ENCODE data around the gene CCDC43.
"Not testable (repeated sequence)": the region's sequence is repeated elsewhere in the genome, so short reads cannot be mapped to it uniquely, and the experiment has no call there.

CCDC43 gene

DNA sequence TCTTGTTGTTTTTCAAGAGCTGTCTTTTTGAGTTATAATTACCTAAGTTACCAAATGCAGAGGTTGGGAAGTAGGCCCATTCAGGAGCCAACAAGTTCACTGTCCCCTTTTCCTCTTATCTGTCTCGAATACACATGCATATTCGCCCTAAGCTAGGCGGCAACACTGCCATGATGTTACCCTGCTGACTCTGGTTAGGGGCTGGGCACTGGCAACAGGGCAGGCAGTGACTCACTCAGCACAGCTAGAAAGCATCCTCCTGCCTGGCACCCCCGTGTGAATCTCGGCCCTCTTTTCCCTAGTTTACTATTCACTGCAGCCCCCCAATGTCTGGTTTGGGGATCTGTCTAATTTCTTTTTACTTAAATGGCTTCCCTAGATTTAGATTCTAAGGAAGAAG, 32.7 kb upstream of the CCDC43 start:
- no peak for DNase-seq (ENCODE audit: low read depth)
- TF ChIP-seq, protein P1, sequence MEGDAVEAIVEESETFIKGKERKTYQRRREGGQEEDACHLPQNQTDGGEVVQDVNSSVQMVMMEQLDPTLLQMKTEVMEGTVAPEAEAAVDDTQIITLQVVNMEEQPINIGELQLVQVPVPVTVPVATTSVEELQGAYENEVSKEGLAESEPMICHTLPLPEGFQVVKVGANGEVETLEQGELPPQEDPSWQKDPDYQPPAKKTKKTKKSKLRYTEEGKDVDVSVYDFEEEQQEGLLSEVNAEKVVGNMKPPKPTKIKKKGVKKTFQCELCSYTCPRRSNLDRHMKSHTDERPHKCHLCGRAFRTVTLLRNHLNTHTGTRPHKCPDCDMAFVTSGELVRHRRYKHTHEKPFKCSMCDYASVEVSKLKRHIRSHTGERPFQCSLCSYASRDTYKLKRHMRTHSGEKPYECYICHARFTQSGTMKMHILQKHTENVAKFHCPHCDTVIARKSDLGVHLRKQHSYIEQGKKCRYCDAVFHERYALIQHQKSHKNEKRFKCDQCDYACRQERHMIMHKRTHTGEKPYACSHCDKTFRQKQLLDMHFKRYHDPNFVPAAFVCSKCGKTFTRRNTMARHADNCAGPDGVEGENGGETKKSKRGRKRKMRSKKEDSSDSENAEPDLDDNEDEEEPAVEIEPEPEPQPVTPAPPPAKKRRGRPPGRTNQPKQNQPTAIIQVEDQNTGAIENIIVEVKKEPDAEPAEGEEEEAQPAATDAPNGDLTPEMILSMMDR (IDR thresholded peaks at IDR 0.05; ENCODE audit: low read depth, low read length, missing control alignments): no peak
- H3K4me3 ChIP-seq (ENCODE audit: low read depth, low read length): no peak overlapping the region
- in situ Hi-C loops (cut with HindIII; ENCODE audit: low sequenced_read_pairs): no loop called here

DNA sequence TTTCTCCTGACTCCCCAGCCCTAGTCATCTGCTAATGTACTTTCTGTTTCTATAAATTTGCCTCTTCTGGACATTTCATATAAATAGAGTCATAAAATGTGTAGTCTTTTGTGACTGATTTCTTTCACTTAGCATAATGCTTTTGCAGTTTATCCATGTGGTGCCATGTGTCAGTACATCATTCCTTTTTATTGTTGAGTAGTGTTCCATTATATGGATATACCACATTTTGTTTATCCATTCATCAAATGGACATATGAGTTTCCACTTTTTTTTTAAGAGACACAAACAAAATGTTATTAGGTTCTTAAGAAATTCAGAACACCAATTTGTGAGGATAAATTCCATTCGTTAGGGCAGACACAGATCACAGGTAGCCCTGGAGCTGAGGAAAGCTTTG, 29.9 kb upstream of the CCDC43 start:
- TF ChIP-seq, protein P1 (IDR thresholded peaks at IDR 0.05; ENCODE audit: low read depth, low read length, missing control alignments): no peak
- DNase-seq (ENCODE audit: low read depth): no peak
- in situ Hi-C loops (cut with HindIII; ENCODE audit: low sequenced_read_pairs): no loop called here
- H3K4me3 ChIP-seq (ENCODE audit: low read depth, low read length): no peak overlapping the region

DNA sequence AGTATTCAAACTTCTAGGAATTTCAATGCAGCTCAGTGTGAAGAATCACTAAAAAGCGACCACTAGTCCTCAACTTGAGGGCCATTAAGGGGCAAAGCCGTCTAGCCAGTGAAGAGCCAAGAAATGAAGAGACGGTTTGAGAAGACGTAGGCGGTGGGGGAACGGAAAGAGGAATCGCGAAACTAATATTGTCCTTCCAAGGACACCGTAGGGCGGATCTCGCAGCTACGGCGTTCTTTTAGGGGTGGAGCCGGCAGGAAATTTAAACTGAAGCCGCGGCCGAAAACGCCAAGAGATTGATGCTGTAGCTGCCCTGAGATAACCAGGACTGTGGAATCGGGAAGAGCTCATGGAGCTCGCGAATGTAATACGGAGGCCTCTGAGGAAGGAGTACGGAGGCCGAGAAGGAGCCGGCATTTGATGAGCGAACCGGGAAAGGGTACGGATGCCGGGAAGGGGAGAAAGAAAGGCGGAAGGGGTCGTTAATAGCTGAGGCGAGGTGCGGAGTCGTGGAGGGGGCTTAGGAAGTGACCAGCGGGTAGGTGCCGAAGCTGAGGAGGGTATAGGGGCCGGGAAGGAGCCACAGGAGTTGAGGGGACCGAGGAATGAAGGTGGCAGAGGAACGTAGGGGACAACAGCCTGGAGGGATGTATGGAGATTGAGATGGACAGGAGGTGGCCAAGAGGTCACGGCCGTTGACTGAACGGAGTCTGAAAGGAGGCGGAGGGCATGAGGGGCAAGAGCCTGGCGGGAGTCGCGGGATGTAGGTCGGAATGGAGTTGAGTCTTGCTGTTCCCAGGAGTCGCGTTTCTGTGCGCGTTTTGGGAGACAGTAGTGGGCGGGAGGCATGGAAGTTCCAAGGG, 19.1 kb upstream of the CCDC43 start, which contains the start of gene DBF4B:
DBF4B (plus strand) TSS at position 265 of the 863 bp plus-strand sequence; CDS start at position 421, 156 bp downstream.
- TF ChIP-seq, protein P1 (IDR thresholded peaks at IDR 0.05; ENCODE audit: low read depth, low read length, missing control alignments): no peak
- H3K4me3 ChIP-seq (ENCODE audit: low read depth, low read length): peak within 1 kb of the TSS; percentile 87
- peak; percentile 81 for DNase-seq (ENCODE audit: low read depth)
- in situ Hi-C loops (cut with HindIII; ENCODE audit: low sequenced_read_pairs): no loop called here

- no peak for DNase-seq (ENCODE audit: low read depth)
- H3K4me3 ChIP-seq (ENCODE audit: low read depth, low read length): peak overlapping the region; percentile 87
Measured at GRCh38 chr17:44707755-44708400, 18.3 kb upstream of the CCDC43 start.

DNA sequence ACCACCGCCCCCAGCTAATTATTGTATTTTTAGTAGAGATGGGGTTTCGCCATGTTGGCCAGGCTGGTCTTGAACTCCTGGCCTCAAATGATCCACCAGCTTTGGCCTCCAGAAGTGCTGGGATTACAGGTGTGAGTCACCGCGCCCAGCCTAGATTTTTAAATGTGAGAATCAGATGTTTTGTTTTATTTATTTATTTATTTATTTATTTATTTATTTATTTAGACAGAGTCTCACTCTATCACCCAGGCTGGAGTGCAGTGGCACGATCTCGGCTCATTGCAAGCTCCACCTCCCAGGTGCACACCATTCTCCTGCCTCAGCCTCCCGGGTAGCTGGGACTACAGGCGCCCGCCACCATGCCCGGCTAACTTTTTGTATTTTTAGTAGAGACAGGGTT, 10.7 kb upstream of the CCDC43 start:
- in situ Hi-C loops (cut with HindIII; ENCODE audit: low sequenced_read_pairs); H3K4me3 ChIP-seq (ENCODE audit: low read depth, low read length); DNase-seq (ENCODE audit: low read depth): not testable (repeated sequence)

More at GRCh38 chr17:44707755-44708400, 18.3 kb upstream of the CCDC43 start:
- in situ Hi-C loops (cut with HindIII; ENCODE audit: low sequenced_read_pairs): no loop called here
- TF ChIP-seq, protein P1 (IDR thresholded peaks at IDR 0.05; ENCODE audit: low read depth, low read length, missing control alignments): no peak

- H3K4me3 ChIP-seq (ENCODE audit: low read depth, low read length): no peak overlapping the region
- TF ChIP-seq, protein P1 (IDR thresholded peaks at IDR 0.05; ENCODE audit: low read depth, low read length, missing control alignments): no peak
- no peak for DNase-seq (ENCODE audit: low read depth)
- in situ Hi-C loops (cut with HindIII; ENCODE audit: low sequenced_read_pairs): no loop called here
Measured at GRCh38 chr17:44693609-44694008, 4.0 kb upstream of the CCDC43 start.

All from astrocyte of the cerebellum (primary cell).